UCSD-AML1 (cell line): ENCODE data around the gene LRRC9.
"Not testable (repeated sequence)": the region's sequence is repeated elsewhere in the genome, so short reads cannot be mapped to it uniquely, and the experiment has no call there.

Source experiments
- DNase-seq: peaks from one replicate; lab custom pipeline; 2025; ENCODE audit not compliant: unreplicated experiment; lab: John Stamatoyannopoulos, UW

The LRRC9 gene

GRCh38 chr14:59952141-59952540, 32.2 kb downstream of the LRRC9 start:
- not testable (repeated sequence) for DNase-seq

GRCh38 chr14:59957890-59958289, 37.9 kb downstream of the LRRC9 start:
- DNase-seq: not testable (repeated sequence)

GRCh38 chr14:59959668-59960067, 39.7 kb downstream of the LRRC9 start:
- no peak for DNase-seq

DNA sequence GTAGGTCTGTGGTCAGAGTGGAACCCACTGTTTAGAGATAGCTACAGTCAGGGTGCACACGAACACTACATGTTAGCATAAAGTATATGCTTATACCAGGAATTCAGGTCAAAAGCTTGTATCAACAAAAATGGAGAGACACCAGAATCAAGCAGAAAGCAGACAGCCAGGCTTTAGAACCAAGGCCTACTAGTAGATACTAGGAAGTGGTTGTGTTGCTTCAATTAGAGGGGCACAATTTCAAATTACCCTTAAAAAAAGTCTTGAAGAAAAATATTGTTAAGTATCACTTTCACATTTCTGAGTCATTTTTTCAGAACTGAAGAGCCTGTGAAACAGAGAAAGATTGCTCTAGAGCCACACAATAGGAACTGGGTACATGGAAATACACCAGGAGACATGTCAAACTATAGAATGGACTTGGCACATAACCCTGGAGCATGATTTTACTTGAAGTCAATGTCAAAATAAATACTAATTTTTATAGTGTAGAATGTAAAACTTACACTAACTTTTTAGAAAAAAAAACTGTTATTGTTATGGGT, 41.6 kb downstream of the LRRC9 start:
- no peak for DNase-seq

GRCh38 chr14:59964251-59965007, 44.5 kb downstream of the LRRC9 start:
- DNase-seq: no peak

- no peak for DNase-seq
Measured at GRCh38 chr14:59969319-59969718, 49.4 kb downstream of the LRRC9 start.

GRCh38 chr14:59981564-59981963, 61.6 kb downstream of the LRRC9 start:
- no peak for DNase-seq

GRCh38 chr14:59983048-59983447, 63.1 kb downstream of the LRRC9 start:
- no peak for DNase-seq

- no peak for DNase-seq
Measured at GRCh38 chr14:59986556-59987059, 66.7 kb downstream of the LRRC9 start.

GRCh38 chr14:59997449-59997848, 77.5 kb downstream of the LRRC9 start:
- no peak for DNase-seq

DNA sequence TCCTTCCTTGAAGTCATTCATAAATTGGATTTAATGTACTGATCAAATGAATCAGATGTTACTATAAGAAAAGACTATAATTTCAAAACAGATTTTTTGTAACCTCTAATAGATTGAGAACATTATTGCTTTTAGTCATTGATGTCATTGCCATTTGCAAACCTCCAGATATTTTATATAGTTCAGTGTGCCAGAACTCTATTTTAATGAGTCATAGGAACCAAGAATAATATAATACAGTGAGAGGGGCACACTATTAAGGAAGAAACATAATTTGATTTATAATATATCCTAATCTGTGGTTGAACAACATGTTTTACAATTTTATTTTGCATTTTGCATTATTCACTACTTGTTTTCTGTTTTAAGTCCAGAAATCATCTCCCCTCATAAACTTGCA, 78.0 kb downstream of the LRRC9 start:
- no peak for DNase-seq

GRCh38 chr14:59998564-59998963, 78.6 kb downstream of the LRRC9 start:
- DNase-seq: no peak

- DNase-seq: no peak
Measured at GRCh38 chr14:60002819-60003492, 83.0 kb downstream of the LRRC9 start.

GRCh38 chr14:60003991-60004390, 84.0 kb downstream of the LRRC9 start:
- no peak for DNase-seq

GRCh38 chr14:60008042-60008441, 88.1 kb downstream of the LRRC9 start:
- DNase-seq: no peak

- not testable (repeated sequence) for DNase-seq
Measured at GRCh38 chr14:60010263-60010662, 90.3 kb downstream of the LRRC9 start.

DNA sequence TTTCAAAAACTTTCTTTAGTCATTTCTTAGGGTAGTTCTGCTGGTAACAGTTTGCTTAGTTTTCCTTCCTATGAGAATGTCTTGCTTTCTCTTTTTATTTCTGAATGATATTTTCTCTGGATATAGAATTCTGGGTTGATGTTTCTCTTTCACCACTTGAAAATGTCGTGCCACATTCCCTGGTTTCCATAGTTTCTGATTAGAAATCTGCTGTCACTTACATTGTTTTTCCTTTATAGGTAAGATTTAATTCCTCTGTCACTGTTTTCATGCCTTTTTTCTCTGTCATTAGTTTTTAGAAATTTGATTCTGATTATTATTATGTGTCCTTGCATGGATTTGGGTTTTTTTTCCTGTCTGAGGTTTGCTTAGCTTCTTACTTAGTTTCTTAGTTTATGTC, 94.5 kb downstream of the LRRC9 start:
- no peak for DNase-seq

- no peak for DNase-seq
Measured at GRCh38 chr14:60021619-60022018, 101.7 kb downstream of the LRRC9 start.

- DNase-seq: no peak
Measured at GRCh38 chr14:60025571-60025970, 105.6 kb downstream of the LRRC9 start.

GRCh38 chr14:60035177-60035576, 115.2 kb downstream of the LRRC9 start:
- DNase-seq: no peak

DNA sequence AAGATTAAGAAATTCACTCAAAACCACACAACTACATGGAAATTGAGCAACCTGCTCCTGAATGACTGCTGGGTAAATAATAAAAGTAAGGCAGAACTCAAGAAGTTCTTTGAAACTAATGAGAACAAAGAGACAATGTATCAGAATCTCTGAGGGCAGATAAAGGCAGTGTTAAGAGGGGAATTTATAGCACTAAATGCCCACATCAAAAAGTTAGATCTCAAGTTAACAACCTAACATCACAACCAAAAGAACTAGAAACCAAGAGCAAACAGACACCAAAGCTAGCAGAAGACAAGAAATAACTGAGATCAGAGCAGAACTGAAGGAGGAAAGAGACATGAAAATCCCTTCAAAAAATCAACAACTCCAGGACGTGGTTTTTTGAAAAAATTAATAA, 128.0 kb downstream of the LRRC9 start:
- not testable (repeated sequence) for DNase-seq

GRCh38 chr14:60051721-60052221, 131.8 kb downstream of the LRRC9 start:
- DNase-seq: peak; percentile 14
